Measurements from ENCODE around the gene MKLN1. TPM values are rescaled to one million over a fixed set of nuclear protein-coding genes. Genes with fewer than 3 reads are reported as not detected.

Gene MKLN1
- total and polyA plus RNA-seq, 2 experiments from 2014 or later, result 33.8 to 59.3 TPM

- Histone ChIP-seq H3K27ac (no peak overlapping the region), H3K79me2 (peaks cover 3% of the 10 kb centered on the region), H3K4me3 (no peak overlapping the region), H3K36me3 (replicated peaks; ENCODE audit: insufficient read depth, low read depth) (no peaks in the 10 kb centered on the region), H3K4me2 (no peak overlapping the region), H4K20me1 (ENCODE audit: insufficient read depth, poor library complexity, severe bottlenecking) (no peaks in the 10 kb centered on the region), H2AFZ (no peak overlapping the region), H3K27me3 (no peaks in the 10 kb centered on the region), H3K9me2 (replicated peaks; ENCODE audit: insufficient read depth) (no peaks in the 10 kb centered on the region), H3K4me1 (ENCODE audit: insufficient read depth) (no peaks in the 10 kb centered on the region), H3K9me3 (ENCODE audit: low read depth) (no peaks in the 10 kb centered on the region)
- DNase-seq (ENCODE audit: low spot score), result no peak
- TF ChIP-seq CTCF (IDR thresholded peaks at IDR 0.05; ENCODE audit: poor library complexity) (no peak), EZH2 (IDR thresholded peaks at IDR 0.05; ENCODE audit: borderline replicate concordance) (no peak), EZH2phosphoT487 (IDR thresholded peaks at IDR 0.05; ENCODE audit: low read depth, severe bottlenecking, unreplicated experiment) (no peak)
- WGBS (ENCODE audit: low lambda C conversion rate, missing lambda C conversion rate), result 98% methylated on average over 5 of the region's 5 CpGs
Observed at GRCh38 chr7:131467788-131468187, 140.1 kb downstream of the MKLN1 start.

- no peak overlapping the region for H3K27ac ChIP-seq
- no peaks in the 10 kb centered on the region for H3K9me2 ChIP-seq (replicated peaks; ENCODE audit: insufficient read depth)
- H3K4me3 ChIP-seq, result no peak overlapping the region
- no peak overlapping the region for H3K4me2 ChIP-seq
- no peaks in the 10 kb centered on the region for H3K4me1 ChIP-seq (ENCODE audit: insufficient read depth)
- H4K20me1 ChIP-seq (ENCODE audit: insufficient read depth, poor library complexity, severe bottlenecking), result no peaks in the 10 kb centered on the region
- no peaks in the 10 kb centered on the region for H3K9me3 ChIP-seq (ENCODE audit: low read depth)
- WGBS (ENCODE audit: low lambda C conversion rate, missing lambda C conversion rate), result 97% methylated on average over 4 of the region's 4 CpGs
- no peak overlapping the region for H2AFZ ChIP-seq
- peaks cover 3% of the 10 kb centered on the region for H3K79me2 ChIP-seq
- TF ChIP-seq CTCF (IDR thresholded peaks at IDR 0.05; ENCODE audit: poor library complexity) (no peak), EZH2phosphoT487 (IDR thresholded peaks at IDR 0.05; ENCODE audit: low read depth, severe bottlenecking, unreplicated experiment) (no peak), EZH2 (IDR thresholded peaks at IDR 0.05; ENCODE audit: borderline replicate concordance) (no peak)
- no peaks in the 10 kb centered on the region for H3K36me3 ChIP-seq (replicated peaks; ENCODE audit: insufficient read depth, low read depth)
- H3K27me3 ChIP-seq, result no peaks in the 10 kb centered on the region
- DNase-seq (ENCODE audit: low spot score), result no peak
Observed at GRCh38 chr7:131471250-131472004, 143.8 kb downstream of the MKLN1 start.

GRCh38 chr7:131476740-131477139 lies 149.1 kb downstream of the MKLN1 start:
- DNase-seq (ENCODE audit: low spot score), result no peak
- Histone ChIP-seq H4K20me1 (ENCODE audit: insufficient read depth, poor library complexity, severe bottlenecking) (no peaks in the 10 kb centered on the region), H3K4me3 (no peak overlapping the region), H3K36me3 (replicated peaks; ENCODE audit: insufficient read depth, low read depth) (no peaks in the 10 kb centered on the region), H3K79me2 (no peaks in the 10 kb centered on the region), H2AFZ (no peak overlapping the region), H3K27ac (no peak overlapping the region), H3K9me2 (replicated peaks; ENCODE audit: insufficient read depth) (no peaks in the 10 kb centered on the region), H3K4me1 (ENCODE audit: insufficient read depth) (peaks cover 3% of the 10 kb centered on the region), H3K4me2 (no peak overlapping the region), H3K9me3 (ENCODE audit: low read depth) (no peaks in the 10 kb centered on the region), H3K27me3 (no peaks in the 10 kb centered on the region)
- TF ChIP-seq EZH2 (IDR thresholded peaks at IDR 0.05; ENCODE audit: borderline replicate concordance), result no peak
- no peak for TF ChIP-seq CTCF (IDR thresholded peaks at IDR 0.05; ENCODE audit: poor library complexity)
- no peak for TF ChIP-seq EZH2phosphoT487 (IDR thresholded peaks at IDR 0.05; ENCODE audit: low read depth, severe bottlenecking, unreplicated experiment)
- WGBS (ENCODE audit: low lambda C conversion rate, missing lambda C conversion rate), result 96% methylated on average over 2 of the region's 2 CpGs
